ENCODE results near the gene ACTR3C.

GRCh38 chr7:150335108-150335773 is 11.9 kb upstream of the ACTR3C start:
- TF ChIP-seq CTCF (IDR thresholded peaks at IDR 0.05) (no peak), POLR2A (IDR thresholded peaks at IDR 0.05) (no peak)
